HG02759 (cell line): ENCODE results near the gene UGT1A6.
"Not testable (repeated sequence)": the region's sequence is repeated elsewhere in the genome, so short reads cannot be mapped to it uniquely, and the experiment has no call there.

ENCODE experiments used
- ATAC-seq: cut with Tn5 transposase; IDR thresholded peaks from one replicate; pipeline ENCODE4 v1.9.1; 2021; ENCODE audit warnings: mild to moderate bottlenecking, moderate library complexity; ENCODE audit not compliant: unreplicated experiment

UGT1A6 gene

DNA sequence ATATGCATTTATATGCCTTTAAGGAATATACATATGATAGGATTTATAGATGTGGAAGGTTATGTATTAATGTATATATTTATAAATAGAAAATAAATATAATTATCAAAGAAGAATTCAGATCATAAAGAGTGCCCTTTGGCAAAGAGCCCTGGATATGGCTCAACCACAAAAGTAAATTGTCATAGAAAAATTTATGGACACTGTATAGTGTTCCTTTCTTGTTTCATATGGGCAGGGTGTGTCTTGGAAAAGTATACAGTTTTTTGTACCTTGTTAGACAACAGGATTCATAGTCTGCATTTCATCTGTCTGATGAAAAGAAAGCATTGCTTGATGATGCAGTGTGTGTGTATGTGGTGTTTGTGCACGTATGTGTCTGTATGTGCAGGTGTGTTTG, 8.1 kb upstream of the UGT1A6 start:
- no peak for ATAC-seq

DNA sequence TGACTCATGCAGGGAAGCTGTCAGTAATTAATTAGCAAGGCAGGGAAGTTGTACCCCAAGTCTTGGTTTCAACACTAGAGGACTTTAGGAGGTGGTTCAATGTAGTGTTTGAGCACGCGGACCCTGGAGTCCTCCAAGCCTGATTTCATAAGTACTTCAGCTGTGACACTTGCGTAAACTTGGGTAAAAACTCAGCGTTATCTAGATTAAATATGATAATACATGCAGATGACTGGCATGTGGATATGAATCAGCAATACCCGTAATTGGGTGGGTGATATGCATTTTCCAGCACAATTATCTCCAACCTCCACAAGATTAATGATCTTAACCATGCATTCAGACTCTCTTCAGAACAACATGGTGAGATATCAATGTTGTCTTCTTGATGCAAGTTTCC, 5.8 kb upstream of the UGT1A6 start:
- no peak for ATAC-seq

GRCh38 chr2:233688341-233688740, 4.3 kb upstream of the UGT1A6 start:
- no peak for ATAC-seq

- ATAC-seq, result no peak
Observed at GRCh38 chr2:233689031-233689430, 3.7 kb upstream of the UGT1A6 start.

GRCh38 chr2:233689501-233689900, 3.2 kb upstream of the UGT1A6 start:
- no peak for ATAC-seq

- ATAC-seq, result no peak
Observed at GRCh38 chr2:233690444-233690843, 2.2 kb upstream of the UGT1A6 start.

- ATAC-seq, result no peak
Observed at GRCh38 chr2:233691443-233692433, 952 bp upstream of the UGT1A6 start.

GRCh38 chr2:233693963-233694362, 1.3 kb downstream of the UGT1A6 start:
- no peak for ATAC-seq

DNA sequence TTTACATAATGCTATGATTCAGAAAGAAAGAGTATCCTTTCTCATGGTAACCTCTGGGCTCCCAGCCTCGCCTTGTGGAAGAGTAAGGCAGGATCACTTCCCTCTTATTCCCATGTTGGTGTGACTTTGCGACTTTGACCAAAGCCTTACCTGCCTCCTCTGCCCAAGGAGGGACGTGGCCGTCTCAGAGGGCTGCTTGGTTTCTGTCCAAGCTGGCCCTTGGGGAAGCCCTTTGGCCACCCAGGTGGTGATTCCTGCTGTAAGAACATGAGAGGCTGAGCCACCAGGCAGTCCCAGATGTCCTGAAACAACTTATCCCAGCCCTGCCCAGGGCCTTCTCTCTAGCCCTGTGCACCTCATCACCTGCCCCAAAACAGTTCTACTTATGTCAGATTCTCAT, 6.0 kb downstream of the UGT1A6 start:
- no peak for ATAC-seq

DNA sequence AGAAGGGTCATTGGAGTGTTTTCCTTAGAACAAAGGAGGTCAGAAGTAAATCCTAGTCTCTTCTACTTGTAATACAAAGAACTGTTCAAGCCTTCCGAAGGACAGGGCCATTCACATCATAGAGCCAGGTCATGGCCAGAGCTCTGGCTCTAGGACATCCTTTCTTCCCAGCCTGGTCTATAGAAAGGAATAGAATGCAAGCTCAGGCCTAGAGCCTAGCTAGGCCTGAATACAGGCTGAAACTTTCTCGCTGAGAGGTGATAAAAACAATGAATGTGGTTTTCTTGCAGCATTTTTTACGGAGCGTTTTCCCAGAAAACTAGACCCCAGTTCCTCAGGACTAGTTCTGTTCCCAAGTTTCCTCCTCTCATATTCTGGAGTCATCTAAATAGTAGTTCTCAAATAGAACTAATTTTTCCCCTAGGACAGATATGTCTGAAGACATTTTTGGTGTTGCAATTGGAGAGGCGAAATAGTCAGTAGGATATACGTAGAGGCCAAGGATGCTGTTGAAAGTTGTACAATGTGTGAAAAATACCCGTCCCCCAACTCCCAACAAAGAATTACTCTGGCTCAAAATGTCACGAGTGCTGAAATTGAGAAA, 6.8 kb downstream of the UGT1A6 start:
- no peak for ATAC-seq

- no peak for ATAC-seq
Observed at GRCh38 chr2:233700028-233700635, 7.4 kb downstream of the UGT1A6 start.

DNA sequence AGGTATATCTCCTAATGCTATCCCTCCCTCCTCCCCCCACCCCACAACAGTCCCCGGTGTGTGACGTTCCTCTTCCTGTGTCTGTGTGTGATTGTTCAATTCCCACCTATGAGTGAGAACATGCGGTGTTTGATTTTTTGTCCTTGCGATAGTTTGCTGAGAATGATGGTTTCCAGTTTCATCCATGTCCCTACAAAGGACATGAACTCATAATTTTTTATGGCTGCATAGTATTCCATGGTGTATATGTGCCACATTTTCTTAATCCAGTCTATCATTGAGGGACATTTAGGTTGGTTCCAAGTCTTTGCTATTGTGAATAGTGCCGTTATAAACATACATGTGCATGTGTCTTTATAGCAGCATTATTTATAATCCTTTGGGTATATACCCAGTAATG, 8.2 kb downstream of the UGT1A6 start:
- not testable (repeated sequence) for ATAC-seq

GRCh38 chr2:233702238-233702637, 9.5 kb downstream of the UGT1A6 start:
- ATAC-seq, result no peak

DNA sequence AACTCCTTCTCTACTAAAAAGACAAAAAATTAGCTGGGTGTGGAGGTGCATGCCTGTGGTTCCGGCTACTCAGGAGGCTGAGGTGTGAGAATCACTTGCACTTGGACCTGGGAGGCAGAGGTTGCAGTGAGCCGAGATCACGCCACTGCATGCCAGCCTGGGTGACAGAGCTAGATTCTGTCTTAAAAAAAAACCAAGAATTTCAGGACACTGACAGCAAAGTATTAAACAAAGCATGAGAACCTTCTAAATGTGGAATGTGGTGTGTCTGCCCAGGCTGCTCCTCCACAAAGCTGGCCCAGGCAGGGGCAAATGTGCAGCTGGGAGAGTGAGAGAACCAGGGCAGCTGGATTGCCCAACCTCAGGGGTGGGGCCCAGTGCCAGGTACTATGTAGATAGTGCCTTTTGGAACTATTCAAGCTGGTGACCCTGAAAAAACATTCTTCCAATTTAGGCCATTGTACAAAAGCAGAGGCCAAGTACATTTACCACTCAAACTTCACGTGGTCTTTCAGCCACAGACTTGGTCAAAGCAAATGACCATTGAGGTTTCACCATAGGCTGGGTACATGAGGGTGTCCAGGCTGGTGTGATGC, 13.3 kb downstream of the UGT1A6 start:
- ATAC-seq, result no peak

GRCh38 chr2:233706720-233707119, 14.0 kb downstream of the UGT1A6 start:
- no peak for ATAC-seq

DNA sequence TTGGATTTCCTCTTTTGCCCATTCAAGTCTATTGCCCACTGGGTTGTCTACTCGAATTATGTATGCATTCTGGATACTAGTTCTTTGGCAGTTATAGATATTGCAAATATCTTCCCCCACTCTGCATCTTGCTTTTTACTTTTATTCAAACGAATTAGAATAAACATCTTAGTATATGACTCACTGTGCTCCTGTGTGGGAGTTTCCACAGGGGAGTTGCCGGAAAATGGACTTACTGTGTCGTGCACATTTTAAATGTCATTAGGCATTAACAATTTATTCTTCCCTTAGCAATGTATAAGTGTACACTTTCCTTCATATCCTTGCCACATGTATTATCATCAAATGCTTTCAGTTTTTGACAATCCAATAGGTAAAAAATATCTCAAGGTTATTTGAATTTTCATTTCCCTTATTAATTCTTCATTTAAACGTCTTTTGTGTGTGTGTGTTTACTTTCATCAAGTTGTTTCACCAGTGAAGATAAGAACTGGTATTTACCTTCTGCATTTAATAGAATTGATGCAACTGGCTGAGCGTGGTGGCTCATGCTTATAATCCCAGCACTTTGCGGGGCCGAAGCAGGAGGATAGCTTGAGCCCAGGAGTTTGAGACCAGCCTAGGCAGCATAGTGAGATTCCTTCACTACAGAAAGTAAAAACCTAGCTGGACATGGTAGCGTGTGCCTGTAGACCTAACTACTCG, 15.4 kb downstream of the UGT1A6 start:
- ATAC-seq, result no peak

DNA sequence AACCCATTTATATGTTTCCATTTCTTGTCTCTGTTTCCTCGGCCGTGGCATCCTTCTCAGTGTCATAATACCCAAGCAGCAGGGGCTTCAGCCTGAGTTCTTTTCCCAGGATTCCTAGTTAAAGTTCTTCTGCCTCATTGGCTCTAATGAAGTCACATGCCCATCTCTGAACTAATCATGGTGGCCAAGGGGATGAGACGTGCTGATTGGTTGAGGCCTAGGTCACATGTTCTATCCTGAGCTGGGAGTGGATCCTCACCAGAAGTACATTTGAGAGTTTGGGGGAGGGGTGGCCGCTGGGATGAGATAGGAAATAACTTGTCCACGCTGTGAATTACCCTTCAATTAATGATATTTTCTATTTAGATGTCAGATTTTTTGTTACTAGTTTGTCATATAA, 16.3 kb downstream of the UGT1A6 start:
- ATAC-seq, result no peak

DNA sequence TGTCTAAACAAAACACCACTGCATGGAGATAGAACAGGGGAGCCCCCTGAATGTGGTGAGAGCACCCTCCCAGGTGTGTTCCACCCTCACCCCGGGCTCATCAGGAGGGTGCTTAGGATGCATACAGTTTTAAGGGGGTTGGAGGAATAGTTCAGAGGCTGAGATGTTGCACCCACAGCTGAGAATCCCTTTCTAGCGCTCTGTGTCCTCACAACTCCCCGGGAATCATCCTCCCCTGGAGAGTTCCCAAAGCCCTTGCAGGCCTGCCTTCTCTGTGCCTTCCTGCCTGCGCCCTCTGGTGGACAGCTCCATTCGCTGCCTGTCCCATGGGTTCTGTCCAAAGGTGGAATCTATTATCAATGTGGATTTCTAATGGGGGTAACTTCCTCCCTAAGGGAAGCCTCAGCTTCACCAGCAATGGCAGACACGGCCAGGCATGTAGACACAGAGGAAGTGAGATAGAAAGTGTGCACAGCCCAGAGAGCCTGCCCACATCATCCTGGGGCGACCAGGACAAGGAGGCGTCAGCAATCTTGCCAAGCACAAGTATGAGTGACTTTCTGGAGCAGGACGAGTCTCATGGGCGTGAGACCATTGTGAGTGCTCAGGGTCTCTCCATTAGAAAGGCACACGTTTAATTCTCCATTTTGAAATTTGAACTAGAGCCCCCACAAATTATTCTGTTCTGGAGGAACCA, 18.8 kb downstream of the UGT1A6 start:
- ATAC-seq, result no peak

- no peak for ATAC-seq
Observed at GRCh38 chr2:233712611-233713261, 20.0 kb downstream of the UGT1A6 start, which contains the start of gene UGT1A5. UGT1A5 (plus strand) TSS chr2:233712907; CDS start chr2:233712992, 85 bp downstream.

GRCh38 chr2:233713262-233713615, 20.5 kb downstream of the UGT1A6 start:
- ATAC-seq, result no peak
